GM12878 (cell line): Measurements from ENCODE around the gene SYNJ2. TPM values are rescaled to one million over a fixed set of nuclear protein-coding genes. Genes with fewer than 3 reads are reported as not detected.
A peak's percentile ranks its signal among the peaks of the same experiment; 100 is the strongest.

Experiments
- ATAC-seq: fragments of 200-7000 bp; cut with Tn5 transposase; 3 replicates; pipeline ENCODE4 v1.9.1; 2020; ENCODE audit warnings: mild to moderate bottlenecking, moderate library complexity
- BruUV-seq: library from RNA; stranded (reverse); fragments of 400-500 nt; replicated peaks from 2 replicates; lab custom pipeline; 2021; lab: Mats Ljungman, UMichigan
- CTCF ChIA-PET: fragments of 300-600 bp; sonication (Branson Sonifier 250); formaldehyde crosslinking; extraction: SDS; loops from one replicate; lab custom pipeline; 2021; ENCODE audit warnings: inconsistent platforms; lab: Yijun Ruan, JAX
- POLR2A ChIA-PET: fragments of 350-600 bp; formaldehyde crosslinking; extraction: SDS; loops from one replicate; lab custom pipeline; 2021; ENCODE audit warnings: inconsistent platforms; lab: Charles Lee
- RAD21 ChIA-PET: fragments of 300-600 bp; sonication (Branson Sonifier 250); formaldehyde crosslinking; loops from one replicate; lab custom pipeline; 2023; ENCODE audit warnings: antibody characterized with exemption; ENCODE audit not compliant: unreplicated experiment; lab: Charles Lee
- SMC1A ChIA-PET: fragments of 300-600 bp; sonication (Branson Sonifier 250); formaldehyde crosslinking; loops from one replicate; lab custom pipeline; 2023; ENCODE audit not compliant: unreplicated experiment, uncharacterized antibody; lab: Charles Lee
- DNase-seq: peaks from one replicate; pipeline ENCODE4 v3.0.0-alpha.2; 2011; ENCODE audit warnings: low read depth, low spot score
- FAIRE-seq: peaks from 3 replicates; lab custom pipeline; 2011; peaks lifted over from hg19 to GRCh38; lab: Jason Lieb, UNC
- H2AFZ ChIP-seq: 2 replicates; pipeline ENCODE4 v1.6.0; 2011; ENCODE audit warnings: low read depth, low read length, control low read depth; ENCODE audit not compliant: control insufficient read depth
- H3K27ac ChIP-seq: 2 replicates; pipeline ENCODE4 v1.5.1; 2011; ENCODE audit warnings: control low read depth; ENCODE audit not compliant: control insufficient read depth, insufficient read depth
- H3K27me3 ChIP-seq, 2 experiments: replicated peaks in 1 of 2; 2 replicates each; pipeline versions ENCODE4 v1.6.0 to v1.6.1; 2011; ENCODE audit warnings: low read length in 1 of 2; ENCODE audit not compliant: control insufficient read depth in 2 of 2, insufficient read depth in 2 of 2
- H3K36me3 ChIP-seq, 2 experiments: 2 replicates each; pipeline ENCODE4 v1.5.1; 2011; ENCODE audit warnings: low read length in 1 of 2; ENCODE audit not compliant: control insufficient read depth in 2 of 2, insufficient read depth in 2 of 2
- H3K4me1 ChIP-seq: 2 replicates; pipeline ENCODE4 v1.6.1; 2011; ENCODE audit warnings: mild to moderate bottlenecking, low read length, moderate library complexity, mixed read lengths; ENCODE audit not compliant: control insufficient read depth, insufficient read depth
- H3K4me2 ChIP-seq: 2 replicates; pipeline ENCODE4 v1.6.0; 2011; ENCODE audit warnings: control low read depth; ENCODE audit not compliant: control insufficient read depth, insufficient read depth
- H3K4me3 ChIP-seq: fragments of 200-600 bp; sonication (generic); 2 replicates; pipeline ENCODE4 v1.5.1; 2016
- H3K79me2 ChIP-seq: 2 replicates; pipeline ENCODE4 v1.6.0; 2011; ENCODE audit warnings: low read length; ENCODE audit not compliant: control insufficient read depth, insufficient read depth
- H3K9ac ChIP-seq: 2 replicates; pipeline ENCODE4 v1.8.0; 2011; ENCODE audit warnings: low read length, control low read depth, mixed read lengths; ENCODE audit not compliant: control insufficient read depth, insufficient read depth
- H3K9me3 ChIP-seq: replicated peaks from 3 replicates; pipeline ENCODE4 v1.5.1; 2011; ENCODE audit warnings: mild to moderate bottlenecking, low read length; ENCODE audit not compliant: control insufficient read depth, insufficient read depth
- H4K20me1 ChIP-seq: 2 replicates; pipeline ENCODE4 v1.6.0; 2011; ENCODE audit not compliant: control insufficient read depth, insufficient read depth
- ATF7 ChIP-seq: fragments of 450-650 bp; IDR thresholded peaks from 2 replicates; pipeline ENCODE4 v1.6.1; 2016; ENCODE audit warnings: low read depth, mild to moderate bottlenecking
- BCL3 ChIP-seq: IDR thresholded peaks from 2 replicates; pipeline ENCODE4 v1.6.1; 2011; ENCODE audit warnings: borderline replicate concordance, low read depth, mild to moderate bottlenecking, moderate library complexity, low read length; ENCODE audit not compliant: insufficient read depth, poor library complexity, severe bottlenecking
- BHLHE40 ChIP-seq, 2 experiments: fragments of 450-650 bp in 1 of 2; IDR thresholded peaks; 2 replicates each; pipeline ENCODE4 v1.6.1; 2011 to 2017; ENCODE audit warnings: low read depth in 2 of 2, borderline replicate concordance in 1 of 2, improper control_type of control experiment in 1 of 2, low read length in 1 of 2, mild to moderate bottlenecking in 1 of 2
- BMI1 ChIP-seq: fragments of 450-650 bp; IDR thresholded peaks from 2 replicates; pipeline ENCODE4 v1.6.1; 2016; ENCODE audit warnings: mild to moderate bottlenecking, moderate library complexity, borderline replicate concordance
- HDAC6 ChIP-seq: fragments of 200-600 bp; sonication (generic); IDR thresholded peaks from one replicate; pipeline ENCODE4 v1.8.0; 2017; ENCODE audit warnings: antibody characterized with exemption; ENCODE audit not compliant: unreplicated experiment
- MEF2B ChIP-seq: fragments of 450-650 bp; IDR thresholded peaks from 2 replicates; pipeline ENCODE4 v1.6.1; 2018; ENCODE audit warnings: mild to moderate bottlenecking, moderate library complexity; ENCODE audit not compliant: partially characterized antibody, poor library complexity, severe bottlenecking
- PBX3 ChIP-seq: IDR thresholded peaks from 2 replicates; pipeline ENCODE4 v1.6.1; 2011; ENCODE audit warnings: mild to moderate bottlenecking, low read depth, low read length, moderate library complexity; ENCODE audit not compliant: insufficient replicate concordance
- PML ChIP-seq: IDR thresholded peaks from 2 replicates; pipeline ENCODE4 v1.6.1; 2012; ENCODE audit warnings: low read length, inconsistent platforms
- POLR2AphosphoS2 ChIP-seq: IDR thresholded peaks from 2 replicates; pipeline ENCODE4 v1.6.1; 2011; ENCODE audit warnings: low read depth, mild to moderate bottlenecking, low read length, improper control_type of control experiment, moderate library complexity
- SIX5 ChIP-seq: IDR thresholded peaks from 2 replicates; pipeline ENCODE4 v1.6.1; 2011; ENCODE audit warnings: mild to moderate bottlenecking, low read depth, low read length, moderate library complexity; ENCODE audit not compliant: severe bottlenecking
- SPI1 ChIP-seq: IDR thresholded peaks from 2 replicates; pipeline ENCODE4 v1.6.1; 2011; ENCODE audit warnings: low read depth, mild to moderate bottlenecking, low read length, moderate library complexity, borderline replicate concordance; ENCODE audit not compliant: insufficient read depth
- TCF12 ChIP-seq: IDR thresholded peaks from 2 replicates; pipeline ENCODE4 v1.6.1; 2011; ENCODE audit warnings: low read depth, mild to moderate bottlenecking, low read length
- ZBTB4 ChIP-seq: fragments of 450-650 bp; formaldehyde crosslinking; IDR thresholded peaks from 2 replicates; pipeline ENCODE4 v1.4.0; 2022; ENCODE audit warnings: mild to moderate bottlenecking, moderate library complexity
- WGBS: methylation state at CpG from one replicate; pipeline ENCODE4 v1.1.6; 2016; ENCODE audit warnings: low lambda C conversion rate; ENCODE audit not compliant: insufficient replicate concordance, insufficient coverage; ENCODE audit errors: missing lambda C conversion rate; 5-methylcytosine and 5-hydroxymethylcytosine counted together
- in situ Hi-C: fragments of 300-500 bp; cut with MboI; formaldehyde crosslinking; loops from 9 replicates; pipeline ENCODE4 v1.14.3; 2018; ENCODE audit warnings: mixed read lengths
- intact Hi-C: fragments of 100-400 bp; cut with micrococcal nuclease; formaldehyde crosslinking; loops from one replicate; pipeline ENCODE4 v1.14.2; 2022; ENCODE audit not compliant: unreplicated experiment
- polyA plus RNA-seq, 11 experiments: library from polyadenylated mRNA; depleted of rRNA in 4 of 11; unstranded in 6 of 11; stranded (reverse) in 5 of 11; fragments of >200 nt; fragmentation: Nextera tagmentation in 4 of 11; fragmentation: Illumina TruSeq in 1 of 11; extraction: Ambion mirVana in 4 of 11; extraction: Trizol in 1 of 11; gene quantifications; 1 replicate in 1 of 11; 2 replicates in 10 of 11; pipeline versions ENCODE4 v1.2.1 to v1.2.3, GENCODE V29; 2011 to 2016; ENCODE audit warnings: inconsistent platforms in 2 of 11, missing spikeins in 2 of 11, low read depth in 1 of 11
- total RNA-seq, 4 experiments: library from RNA; depleted of rRNA in 3 of 4; stranded (reverse); fragments of >200 nt in 3 of 4; fragmentation: Illumina TruSeq in 1 of 4; extraction: Trizol in 1 of 4; gene quantifications; 2 replicates each; pipeline versions ENCODE4 v1.2.1 to v1.2.3, GENCODE V29; 2013 to 2021

Gene SYNJ2
- total and polyA plus RNA-seq, 10 of the 15 experiments (the other 5 are each of a cell fraction or from before 2014, with no cell fraction given) = 0.11 to 1.8 (median 0.57) TPM

GRCh38 chr6:158056804-158057203 lies 75.1 kb downstream of the SYNJ2 start (continued):
- no peak for TF ChIP-seq BMI1
- TF ChIP-seq SIX5 = no peak
- TF ChIP-seq, all 136 proteins: peak for 0

GRCh38 chr6:158057213-158057987 lies 75.7 kb downstream of the SYNJ2 start:
- Histone ChIP-seq H3K27me3 (no peaks in the 10 kb centered on the region), H3K4me3 (no peak overlapping the region), H3K36me3 (no peaks in the 10 kb centered on the region), H4K20me1 (no peaks in the 10 kb centered on the region), H3K79me2 (no peaks in the 10 kb centered on the region), H3K9me3 (no peaks in the 10 kb centered on the region), H3K4me2 (no peak overlapping the region), H3K9ac (no peak overlapping the region), H2AFZ (no peak overlapping the region), H3K4me1 (no peaks in the 10 kb centered on the region; the same call in 1 of the 2 replicates), H3K27ac (no peak overlapping the region)
- intact Hi-C loops = no loop called here
- ATAC-seq (peak; percentile 60), DNase-seq (no peak), FAIRE-seq (no peak)
- ChIA-PET RAD21 (no interaction called here), SMC1A (no interaction called here), CTCF (interaction anchor here (0.6 to 2.3 kb wide), 3 partner anchors 14 to 737 kb away, joined by 3 to 5 read pairs (median 4); no protein-coding TSS in a partner anchor), POLR2A (no interaction called here)
- WGBS = 32% methylated on average over 20 of the region's 21 CpGs
- in situ Hi-C loops = no loop called here
- TF ChIP-seq TCF12 = no peak
- TF ChIP-seq ZBTB4 (CRISPR knock-in tag) = no peak
- TF ChIP-seq BCL3 = peak; percentile 82
- TF ChIP-seq SPI1 = peak; percentile 61; the same call in 1 of the 2 replicates
- TF ChIP-seq HDAC6 = no peak
- no peak for TF ChIP-seq BHLHE40 (IDR thresholded peaks at IDR 0.05; ENCODE audit: borderline replicate concordance in 1 of 2, low read depth in 2 of 2, low read length in 1 of 2)
- TF ChIP-seq POLR2AphosphoS2 = no peak
- no peak for TF ChIP-seq PML
- TF ChIP-seq PBX3 = peak; percentile 27
- TF ChIP-seq ATF7 = no peak
- no peak for TF ChIP-seq MEF2B
- no TSS peak for BruUV-seq
